ENCODE results near the gene IPO9.

IPO9 gene

DNA sequence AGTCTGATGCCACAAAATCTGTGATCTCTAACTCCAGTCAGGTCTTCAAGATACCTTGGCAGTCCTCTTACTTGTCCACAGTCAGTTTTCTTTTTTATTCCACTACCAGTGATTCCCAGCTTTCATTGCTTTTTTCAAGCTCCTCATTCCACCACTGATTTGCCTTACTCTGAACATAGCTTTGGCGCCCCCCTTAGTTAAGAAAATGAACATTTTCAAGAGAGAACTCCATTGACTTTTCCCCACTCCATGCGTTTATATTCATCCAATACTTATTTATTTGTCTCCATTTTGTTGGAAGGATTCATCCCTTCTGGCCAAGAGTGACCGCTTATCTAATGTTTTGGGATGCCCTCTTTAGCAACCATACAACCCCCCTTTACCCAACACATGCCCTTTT lies 33.9 kb upstream of the IPO9 start:
- Histone ChIP-seq H3K9ac (ENCODE audit: low read depth, low read length) (no peak overlapping the region), H3K36me3 (ENCODE audit: insufficient read depth, low read length) (no peaks in the 10 kb centered on the region), H3K4me3 (ENCODE audit: low read depth in 1 of 2, low read length in 2 of 2) (no peak overlapping the region), H3K79me2 (ENCODE audit: insufficient read depth, low read length) (no peaks in the 10 kb centered on the region), H3K4me1 (ENCODE audit: insufficient read depth, low read length) (peaks cover 10% of the 10 kb centered on the region), H4K20me1 (ENCODE audit: insufficient read depth, low read length) (no peaks in the 10 kb centered on the region), H3K4me2 (ENCODE audit: insufficient read depth, low read length) (no peak overlapping the region), H3K9me3 (ENCODE audit: insufficient read depth, low read length, severe bottlenecking) (no peaks in the 10 kb centered on the region), H3K27me3 (ENCODE audit: insufficient read depth, low read length, poor library complexity) (peaks cover 5% of the 10 kb centered on the region), H2AFZ (ENCODE audit: low read depth, low read length) (no peak overlapping the region), H3K27ac (ENCODE audit: low read length) (no peak overlapping the region)
- DNase-seq (no peak), ATAC-seq (ENCODE audit: insufficient read depth, low read depth) (no peak)
- TF ChIP-seq EZH2 (IDR thresholded peaks at IDR 0.05; ENCODE audit: borderline replicate concordance, low read depth, low read length, severe bottlenecking): no peak
- TF ChIP-seq, protein P1, sequence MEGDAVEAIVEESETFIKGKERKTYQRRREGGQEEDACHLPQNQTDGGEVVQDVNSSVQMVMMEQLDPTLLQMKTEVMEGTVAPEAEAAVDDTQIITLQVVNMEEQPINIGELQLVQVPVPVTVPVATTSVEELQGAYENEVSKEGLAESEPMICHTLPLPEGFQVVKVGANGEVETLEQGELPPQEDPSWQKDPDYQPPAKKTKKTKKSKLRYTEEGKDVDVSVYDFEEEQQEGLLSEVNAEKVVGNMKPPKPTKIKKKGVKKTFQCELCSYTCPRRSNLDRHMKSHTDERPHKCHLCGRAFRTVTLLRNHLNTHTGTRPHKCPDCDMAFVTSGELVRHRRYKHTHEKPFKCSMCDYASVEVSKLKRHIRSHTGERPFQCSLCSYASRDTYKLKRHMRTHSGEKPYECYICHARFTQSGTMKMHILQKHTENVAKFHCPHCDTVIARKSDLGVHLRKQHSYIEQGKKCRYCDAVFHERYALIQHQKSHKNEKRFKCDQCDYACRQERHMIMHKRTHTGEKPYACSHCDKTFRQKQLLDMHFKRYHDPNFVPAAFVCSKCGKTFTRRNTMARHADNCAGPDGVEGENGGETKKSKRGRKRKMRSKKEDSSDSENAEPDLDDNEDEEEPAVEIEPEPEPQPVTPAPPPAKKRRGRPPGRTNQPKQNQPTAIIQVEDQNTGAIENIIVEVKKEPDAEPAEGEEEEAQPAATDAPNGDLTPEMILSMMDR (IDR thresholded peaks at IDR 0.05; ENCODE audit: borderline replicate concordance, extremely low read depth, low read length, poor library complexity, severe bottlenecking): peak; percentile 52

DNA sequence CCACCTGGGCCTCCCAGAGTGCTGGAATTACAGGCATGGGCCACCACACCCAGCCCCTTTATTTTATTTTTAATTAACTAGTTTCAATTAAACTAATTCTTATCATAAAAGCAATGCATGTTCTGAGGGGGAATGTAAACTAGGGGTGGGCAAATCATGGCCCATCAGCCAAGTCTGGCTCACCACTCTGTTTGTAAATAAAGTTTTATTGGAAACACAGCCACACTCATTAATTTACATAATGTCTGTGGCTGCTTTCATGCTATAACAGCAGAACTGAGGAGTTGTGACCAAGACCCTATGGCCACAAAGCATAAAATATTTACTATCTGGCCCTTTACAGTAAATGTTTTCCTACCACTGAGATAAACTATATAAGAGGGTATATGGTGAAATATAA lies 28.7 kb upstream of the IPO9 start:
- Histone ChIP-seq H2AFZ (ENCODE audit: low read depth, low read length) (no peak overlapping the region), H3K79me2 (ENCODE audit: insufficient read depth, low read length) (no peaks in the 10 kb centered on the region), H3K27ac (ENCODE audit: low read length) (no peak overlapping the region), H3K9ac (ENCODE audit: low read depth, low read length) (no peak overlapping the region), H3K4me2 (ENCODE audit: insufficient read depth, low read length) (no peak overlapping the region), H3K9me3 (ENCODE audit: insufficient read depth, low read length, severe bottlenecking) (no peaks in the 10 kb centered on the region), H3K27me3 (ENCODE audit: insufficient read depth, low read length, poor library complexity) (no peaks in the 10 kb centered on the region), H4K20me1 (ENCODE audit: insufficient read depth, low read length) (no peaks in the 10 kb centered on the region), H3K36me3 (ENCODE audit: insufficient read depth, low read length) (no peaks in the 10 kb centered on the region), H3K4me1 (ENCODE audit: insufficient read depth, low read length) (no peaks in the 10 kb centered on the region), H3K4me3 (ENCODE audit: low read depth in 1 of 2, low read length in 2 of 2) (no peak overlapping the region)
- no peak for TF ChIP-seq EZH2 (IDR thresholded peaks at IDR 0.05; ENCODE audit: borderline replicate concordance, low read depth, low read length, severe bottlenecking)
- TF ChIP-seq, protein P1 (IDR thresholded peaks at IDR 0.05; ENCODE audit: borderline replicate concordance, extremely low read depth, low read length, poor library complexity, severe bottlenecking): no peak
- DNase-seq (no peak), ATAC-seq (ENCODE audit: insufficient read depth, low read depth) (no peak)

- Histone ChIP-seq H3K4me2 (ENCODE audit: insufficient read depth, low read length) (no peak overlapping the region), H3K4me3 (ENCODE audit: low read depth in 1 of 2, low read length in 2 of 2) (no peak overlapping the region), H3K9ac (ENCODE audit: low read depth, low read length) (no peak overlapping the region), H3K27me3 (ENCODE audit: insufficient read depth, low read length, poor library complexity) (no peaks in the 10 kb centered on the region), H2AFZ (ENCODE audit: low read depth, low read length) (no peak overlapping the region), H3K27ac (ENCODE audit: low read length) (no peak overlapping the region), H3K36me3 (ENCODE audit: insufficient read depth, low read length) (no peaks in the 10 kb centered on the region), H3K4me1 (ENCODE audit: insufficient read depth, low read length) (no peaks in the 10 kb centered on the region), H3K79me2 (ENCODE audit: insufficient read depth, low read length) (no peaks in the 10 kb centered on the region), H4K20me1 (ENCODE audit: insufficient read depth, low read length) (no peaks in the 10 kb centered on the region), H3K9me3 (ENCODE audit: insufficient read depth, low read length, severe bottlenecking) (no peaks in the 10 kb centered on the region)
- TF ChIP-seq EZH2 (IDR thresholded peaks at IDR 0.05; ENCODE audit: borderline replicate concordance, low read depth, low read length, severe bottlenecking): no peak
- no peak for ATAC-seq (ENCODE audit: insufficient read depth, low read depth)
- no peak for DNase-seq
These were observed 22.2 kb upstream of the IPO9 start for GRCh38 chr1:201806801-201807200.

GRCh38 chr1:201807958-201808632 lies 20.9 kb upstream of the IPO9 start:
- Histone ChIP-seq H3K4me2 (ENCODE audit: insufficient read depth, low read length) (no peak overlapping the region), H4K20me1 (ENCODE audit: insufficient read depth, low read length) (no peaks in the 10 kb centered on the region), H2AFZ (ENCODE audit: low read depth, low read length) (no peak overlapping the region), H3K9ac (ENCODE audit: low read depth, low read length) (no peak overlapping the region), H3K79me2 (ENCODE audit: insufficient read depth, low read length) (no peaks in the 10 kb centered on the region), H3K36me3 (ENCODE audit: insufficient read depth, low read length) (no peaks in the 10 kb centered on the region), H3K27me3 (ENCODE audit: insufficient read depth, low read length, poor library complexity) (no peaks in the 10 kb centered on the region), H3K27ac (ENCODE audit: low read length) (no peak overlapping the region), H3K4me3 (ENCODE audit: low read depth in 1 of 2, low read length in 2 of 2) (no peak overlapping the region), H3K9me3 (ENCODE audit: insufficient read depth, low read length, severe bottlenecking) (no peaks in the 10 kb centered on the region), H3K4me1 (ENCODE audit: insufficient read depth, low read length) (no peaks in the 10 kb centered on the region)
- ATAC-seq (ENCODE audit: insufficient read depth, low read depth) (no peak), DNase-seq (no peak)
- TF ChIP-seq EZH2 (IDR thresholded peaks at IDR 0.05; ENCODE audit: borderline replicate concordance, low read depth, low read length, severe bottlenecking): no peak
- TF ChIP-seq, protein P1 (IDR thresholded peaks at IDR 0.05; ENCODE audit: borderline replicate concordance, extremely low read depth, low read length, poor library complexity, severe bottlenecking): no peak

All from DND-41 (cell line).